HEK293 (cell line): ENCODE measurements around the gene COPS9.

Experiments used
- CTCF ChIA-PET: fragments of 350-600 bp; formaldehyde crosslinking; extraction: SDS; loops from one replicate; lab custom pipeline; 2021; ENCODE audit warnings: antibody characterized with exemption; lab: Yijun Ruan, JAX
- POLR2A ChIA-PET: fragments of 300-600 bp; formaldehyde crosslinking; extraction: SDS; loops from one replicate; lab custom pipeline; 2020; ENCODE audit warnings: antibody characterized with exemption, inconsistent platforms; lab: Yijun Ruan, JAX
- H3K27ac ChIP-seq: fragments of 200-500 bp; sonication (Bioruptor generic); 2 replicates; pipeline ENCODE4 v1.5.1; 2014; ENCODE audit warnings: low read depth, low read length, control low read depth, inconsistent platforms; ENCODE audit errors: extremely low read depth
- H3K36me3 ChIP-seq, 2 experiments: fragments of 200-500 bp in 1 of 2; sonication (Bioruptor generic) in 1 of 2; 1 replicate in 1 of 2; 2 replicates in 1 of 2; pipeline ENCODE4 v1.5.1; 2014 to 2017; ENCODE audit warnings: inconsistent platforms in 2 of 2, low read length in 2 of 2; ENCODE audit not compliant: control insufficient read depth in 2 of 2, insufficient read depth in 1 of 2
- H3K4me1 ChIP-seq: fragments of 200-500 bp; sonication (Bioruptor generic); 2 replicates; pipeline ENCODE4 v1.5.1; 2014; ENCODE audit warnings: mild to moderate bottlenecking, low read length, inconsistent platforms; ENCODE audit not compliant: control insufficient read depth, insufficient read depth
- H3K4me3 ChIP-seq: 2 replicates; pipeline ENCODE4 v1.5.1; 2011; ENCODE audit warnings: low read depth, mild to moderate bottlenecking, control low read depth, low read length, moderate library complexity
- H3K9me3 ChIP-seq: fragments of 200-500 bp; sonication (Bioruptor generic); 2 replicates; pipeline ENCODE4 v1.5.1; 2014; ENCODE audit warnings: low read depth, low read length, inconsistent platforms; ENCODE audit not compliant: control insufficient read depth, insufficient read depth
- SETDB1 ChIP-seq: IDR thresholded peaks from one replicate; pipeline ENCODE4 v1.6.1; 2017; ENCODE audit warnings: mild to moderate bottlenecking, low read length, moderate library complexity, mixed read lengths; ENCODE audit not compliant: insufficient read length
- ZNF184 ChIP-seq: fragments of 450-650 bp; IDR thresholded peaks from 2 replicates; pipeline ENCODE4 v1.5.1; 2018; ENCODE audit warnings: missing biosample characterization, mild to moderate bottlenecking, missing genetic modification characterization
- ZNF404 ChIP-seq: fragments of 450-650 bp; formaldehyde crosslinking; IDR thresholded peaks from 2 replicates; pipeline ENCODE4 v1.5.1; 2017; ENCODE audit warnings: missing biosample characterization, missing genetic modification characterization
- TF ChIP-seq, protein P1 (sequence below): fragments of 450-650 bp; formaldehyde crosslinking; IDR thresholded peaks from 2 replicates; pipeline ENCODE4 v1.5.1; 2016; ENCODE audit warnings: missing biosample characterization, missing genetic modification characterization, low read depth
- TF ChIP-seq, protein P2 (sequence below): fragments of 450-650 bp; IDR thresholded peaks from 2 replicates; pipeline ENCODE4 v1.5.1; 2018; ENCODE audit warnings: missing biosample characterization, mild to moderate bottlenecking, missing genetic modification characterization

The COPS9 gene

DNA sequence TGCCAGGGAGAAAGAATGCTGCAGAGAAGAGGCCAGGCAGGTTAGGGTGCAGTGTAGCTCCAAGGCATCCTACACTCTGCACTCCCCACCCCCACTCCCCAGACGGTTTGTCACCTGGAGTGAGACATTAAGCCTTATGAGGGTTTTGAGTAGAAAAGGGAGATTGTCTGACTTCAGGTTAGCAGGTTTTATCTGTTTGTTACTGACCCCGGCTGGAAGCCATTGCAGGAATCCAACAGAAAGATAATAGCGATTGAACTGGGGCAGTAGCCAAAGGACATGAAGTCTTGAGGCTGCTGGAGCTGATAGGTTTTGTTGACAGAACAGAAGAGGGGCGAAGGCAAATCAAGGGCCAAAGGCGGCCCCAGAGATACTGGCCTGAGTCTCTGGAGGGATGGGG is 46.8 kb downstream of the COPS9 start (continued):
- TF ChIP-seq, protein P1, sequence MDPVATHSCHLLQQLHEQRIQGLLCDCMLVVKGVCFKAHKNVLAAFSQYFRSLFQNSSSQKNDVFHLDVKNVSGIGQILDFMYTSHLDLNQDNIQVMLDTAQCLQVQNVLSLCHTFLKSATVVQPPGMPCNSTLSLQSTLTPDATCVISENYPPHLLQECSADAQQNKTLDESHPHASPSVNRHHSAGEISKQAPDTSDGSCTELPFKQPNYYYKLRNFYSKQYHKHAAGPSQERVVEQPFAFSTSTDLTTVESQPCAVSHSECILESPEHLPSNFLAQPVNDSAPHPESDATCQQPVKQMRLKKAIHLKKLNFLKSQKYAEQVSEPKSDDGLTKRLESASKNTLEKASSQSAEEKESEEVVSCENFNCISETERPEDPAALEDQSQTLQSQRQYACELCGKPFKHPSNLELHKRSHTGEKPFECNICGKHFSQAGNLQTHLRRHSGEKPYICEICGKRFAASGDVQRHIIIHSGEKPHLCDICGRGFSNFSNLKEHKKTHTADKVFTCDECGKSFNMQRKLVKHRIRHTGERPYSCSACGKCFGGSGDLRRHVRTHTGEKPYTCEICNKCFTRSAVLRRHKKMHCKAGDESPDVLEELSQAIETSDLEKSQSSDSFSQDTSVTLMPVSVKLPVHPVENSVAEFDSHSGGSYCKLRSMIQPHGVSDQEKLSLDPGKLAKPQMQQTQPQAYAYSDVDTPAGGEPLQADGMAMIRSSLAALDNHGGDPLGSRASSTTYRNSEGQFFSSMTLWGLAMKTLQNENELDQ (tag by site-specific recombination) = no peak
- TF ChIP-seq ZNF184 (tag by site-specific recombination) = no peak
- TF ChIP-seq, protein P2, sequence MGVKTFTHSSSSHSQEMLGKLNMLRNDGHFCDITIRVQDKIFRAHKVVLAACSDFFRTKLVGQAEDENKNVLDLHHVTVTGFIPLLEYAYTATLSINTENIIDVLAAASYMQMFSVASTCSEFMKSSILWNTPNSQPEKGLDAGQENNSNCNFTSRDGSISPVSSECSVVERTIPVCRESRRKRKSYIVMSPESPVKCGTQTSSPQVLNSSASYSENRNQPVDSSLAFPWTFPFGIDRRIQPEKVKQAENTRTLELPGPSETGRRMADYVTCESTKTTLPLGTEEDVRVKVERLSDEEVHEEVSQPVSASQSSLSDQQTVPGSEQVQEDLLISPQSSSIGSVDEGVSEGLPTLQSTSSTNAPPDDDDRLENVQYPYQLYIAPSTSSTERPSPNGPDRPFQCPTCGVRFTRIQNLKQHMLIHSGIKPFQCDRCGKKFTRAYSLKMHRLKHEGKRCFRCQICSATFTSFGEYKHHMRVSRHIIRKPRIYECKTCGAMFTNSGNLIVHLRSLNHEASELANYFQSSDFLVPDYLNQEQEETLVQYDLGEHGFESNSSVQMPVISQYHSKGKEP (tag by site-specific recombination) = no peak

DNA sequence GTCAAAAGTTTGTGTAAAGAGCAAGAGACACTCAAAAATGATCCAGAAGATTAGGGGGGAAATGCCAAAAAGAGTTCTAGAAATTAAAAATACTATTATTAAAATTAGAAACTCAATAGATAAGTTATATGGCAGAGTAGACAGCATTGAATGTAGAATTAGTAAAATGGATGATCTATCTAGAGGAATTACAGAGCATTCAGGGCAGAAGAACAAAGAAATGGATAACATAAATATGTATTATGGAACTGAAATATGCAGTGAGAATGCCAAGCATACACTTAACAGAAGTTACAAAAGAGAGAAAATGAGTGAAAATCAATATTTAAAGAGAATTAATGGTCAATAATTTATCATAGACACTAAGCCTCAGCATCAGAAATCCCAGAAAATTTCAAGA is 49.5 kb downstream of the COPS9 start:
- H3K27ac ChIP-seq = no peak overlapping the region
- TF ChIP-seq ZNF404 (tag by site-specific recombination) (no peak), SETDB1 (peak; percentile 73)
- CTCF ChIA-PET = interaction anchor here (0.7 kb wide), 1 partner anchor 25 kb away, joined by 4 read pairs; no protein-coding TSS in a partner anchor
- POLR2A ChIA-PET = no interaction called here
- H3K9me3 ChIP-seq = no peaks in the 10 kb centered on the region
- no peaks in the 10 kb centered on the region for H3K4me1 ChIP-seq
- H3K4me3 ChIP-seq = no peak overlapping the region
- no peaks in the 10 kb centered on the region for H3K36me3 ChIP-seq
